BJ (cell line): ENCODE measurements around the gene DIAPH3. TPM values are rescaled to one million over a fixed set of nuclear protein-coding genes. Genes with fewer than 3 reads are reported as not detected.

Experiments used
- CTCF ChIA-PET: fragments of 350-600 bp; formaldehyde crosslinking; extraction: SDS; loops from one replicate; lab custom pipeline; 2021; ENCODE audit warnings: antibody characterized with exemption, inconsistent platforms; lab: Yijun Ruan, JAX
- POLR2A ChIA-PET: fragments of 300-600 bp; sonication (Branson Sonifier 250); formaldehyde crosslinking; extraction: SDS; loops from one replicate; lab custom pipeline; 2021; ENCODE audit warnings: antibody characterized with exemption; lab: Charles Lee
- DNase-seq: peaks from one replicate; pipeline ENCODE4 v3.0.0-alpha.2; 2011; ENCODE audit warnings: low read depth
- H3K27me3 ChIP-seq: 2 replicates; pipeline ENCODE4 v1.6.0; 2011; ENCODE audit warnings: low read length; ENCODE audit not compliant: control insufficient read depth, insufficient read depth
- H3K36me3 ChIP-seq: 2 replicates; pipeline ENCODE4 v1.5.1; 2011; ENCODE audit warnings: low read length; ENCODE audit not compliant: control insufficient read depth, insufficient read depth
- H3K4me3 ChIP-seq: 2 replicates; pipeline ENCODE4 v1.5.1; 2011; ENCODE audit warnings: low read depth, mild to moderate bottlenecking, control low read depth, low read length
- polyA plus RNA-seq: library from polyadenylated mRNA; depleted of rRNA; stranded (reverse); fragments of >200 nt; gene quantifications from 2 replicates; pipeline ENCODE4 v1.2.3, GENCODE V29; 2011
- TF ChIP-seq, protein P1 (sequence below): IDR thresholded peaks from 2 replicates; pipeline ENCODE4 v1.5.1; 2011; ENCODE audit warnings: low read depth, mild to moderate bottlenecking, control low read depth, inconsistent platforms, low read length, moderate library complexity; ENCODE audit not compliant: insufficient read depth

Gene DIAPH3
- polyA plus RNA-seq, 1 experiment = 8.5 TPM

DNA sequence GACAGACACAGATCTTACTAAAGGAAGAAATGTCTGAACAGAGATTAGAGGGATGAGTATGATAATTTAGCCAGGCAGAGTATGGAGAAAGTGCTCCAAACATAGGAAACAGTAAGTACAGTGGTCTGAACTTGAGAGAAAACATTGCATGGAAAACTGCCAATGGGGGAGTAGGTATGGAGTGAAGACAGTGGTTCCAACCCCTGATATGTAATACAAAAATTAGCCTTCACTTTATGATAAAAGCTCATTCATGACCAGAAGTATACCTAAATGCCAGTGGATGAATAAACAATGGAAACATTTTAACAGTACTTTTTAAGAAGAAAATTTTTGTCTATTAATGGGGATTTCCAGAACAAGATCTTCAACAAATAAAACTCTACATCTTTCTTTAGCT lies 334.0 kb downstream of the DIAPH3 start:
- Histone ChIP-seq H3K4me3 (no peak overlapping the region), H3K27me3 (no peaks in the 10 kb centered on the region), H3K36me3 (no peaks in the 10 kb centered on the region)
- TF ChIP-seq, protein P1, sequence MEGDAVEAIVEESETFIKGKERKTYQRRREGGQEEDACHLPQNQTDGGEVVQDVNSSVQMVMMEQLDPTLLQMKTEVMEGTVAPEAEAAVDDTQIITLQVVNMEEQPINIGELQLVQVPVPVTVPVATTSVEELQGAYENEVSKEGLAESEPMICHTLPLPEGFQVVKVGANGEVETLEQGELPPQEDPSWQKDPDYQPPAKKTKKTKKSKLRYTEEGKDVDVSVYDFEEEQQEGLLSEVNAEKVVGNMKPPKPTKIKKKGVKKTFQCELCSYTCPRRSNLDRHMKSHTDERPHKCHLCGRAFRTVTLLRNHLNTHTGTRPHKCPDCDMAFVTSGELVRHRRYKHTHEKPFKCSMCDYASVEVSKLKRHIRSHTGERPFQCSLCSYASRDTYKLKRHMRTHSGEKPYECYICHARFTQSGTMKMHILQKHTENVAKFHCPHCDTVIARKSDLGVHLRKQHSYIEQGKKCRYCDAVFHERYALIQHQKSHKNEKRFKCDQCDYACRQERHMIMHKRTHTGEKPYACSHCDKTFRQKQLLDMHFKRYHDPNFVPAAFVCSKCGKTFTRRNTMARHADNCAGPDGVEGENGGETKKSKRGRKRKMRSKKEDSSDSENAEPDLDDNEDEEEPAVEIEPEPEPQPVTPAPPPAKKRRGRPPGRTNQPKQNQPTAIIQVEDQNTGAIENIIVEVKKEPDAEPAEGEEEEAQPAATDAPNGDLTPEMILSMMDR = no peak
- no peak for DNase-seq
- CTCF ChIA-PET = no interaction called here
- POLR2A ChIA-PET = no interaction called here

DNA sequence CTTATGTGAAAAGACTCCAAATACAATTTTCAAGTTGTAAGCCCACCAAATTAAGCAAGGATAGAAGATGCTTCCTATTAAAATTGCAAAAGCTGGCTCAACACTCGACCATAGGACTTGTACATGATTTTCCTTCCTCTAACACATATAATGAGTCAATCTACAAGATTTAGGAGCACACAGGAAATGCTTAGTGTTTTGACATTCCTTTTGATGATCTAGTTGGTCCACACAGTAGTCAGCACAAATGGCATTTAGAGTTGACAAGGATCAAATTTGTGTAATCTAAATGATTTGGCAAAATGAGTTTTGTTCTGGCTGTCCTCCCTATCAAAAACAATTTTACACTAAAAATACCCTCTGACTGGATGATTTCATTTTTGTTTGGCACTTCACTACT lies 340.2 kb downstream of the DIAPH3 start:
- ChIA-PET CTCF (interaction anchor here (0.7 kb wide), 1 partner anchor 9 kb away, joined by 4 read pairs; no protein-coding TSS in a partner anchor), POLR2A (no interaction called here)
- no peaks in the 10 kb centered on the region for H3K36me3 ChIP-seq
- H3K4me3 ChIP-seq = no peak overlapping the region
- no peak for DNase-seq
- TF ChIP-seq, protein P1 = no peak
- H3K27me3 ChIP-seq = no peaks in the 10 kb centered on the region

DNA sequence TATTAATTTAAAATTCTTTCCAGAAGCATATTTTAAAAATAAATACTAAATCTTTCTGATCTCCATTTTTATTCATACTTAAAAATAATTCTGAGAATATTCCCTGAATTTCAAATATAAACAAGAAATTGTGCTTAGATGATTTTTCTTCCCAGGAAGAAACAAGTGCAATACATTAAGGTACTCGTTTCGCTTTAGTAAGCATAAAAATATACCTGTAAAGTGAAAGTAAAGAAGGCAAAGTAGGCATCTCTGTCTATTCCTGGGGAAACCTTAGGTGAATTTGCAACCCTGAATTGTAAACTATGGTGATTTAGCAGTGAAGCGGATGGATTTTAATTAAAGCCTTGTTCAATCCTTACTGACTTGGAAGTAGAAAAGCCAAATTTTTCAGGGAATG lies 354.2 kb downstream of the DIAPH3 start:
- TF ChIP-seq, protein P1 = no peak
- Histone ChIP-seq H3K36me3 (no peaks in the 10 kb centered on the region), H3K27me3 (no peaks in the 10 kb centered on the region), H3K4me3 (no peak overlapping the region)
- CTCF ChIA-PET = no interaction called here
- POLR2A ChIA-PET = no interaction called here
- DNase-seq = no peak

DNA sequence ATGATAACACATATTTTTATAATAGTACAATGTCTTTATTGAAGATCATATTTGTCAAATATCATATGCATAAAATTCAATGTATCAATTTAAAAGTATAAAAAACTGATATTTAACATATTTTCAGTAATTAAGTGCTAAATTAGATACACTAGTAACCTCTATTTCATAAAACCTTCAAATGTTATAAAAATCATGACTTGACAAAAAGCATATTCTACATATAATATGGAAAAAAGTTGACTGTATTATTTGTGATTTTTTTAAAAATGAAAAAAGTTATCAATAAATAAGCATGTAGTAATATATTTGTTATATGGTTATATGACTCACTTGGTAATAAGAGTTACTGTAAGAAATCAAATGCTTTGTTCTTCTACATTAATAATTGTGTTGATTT lies 356.9 kb downstream of the DIAPH3 start:
- no peak overlapping the region for H3K4me3 ChIP-seq
- H3K27me3 ChIP-seq = no peaks in the 10 kb centered on the region
- TF ChIP-seq, protein P1 = no peak
- DNase-seq = no peak
- CTCF ChIA-PET = interaction anchor here (0.9 kb wide), 1 partner anchor 15 kb away, joined by 3 read pairs; no protein-coding TSS in a partner anchor
- POLR2A ChIA-PET = no interaction called here
- H3K36me3 ChIP-seq = no peaks in the 10 kb centered on the region

DNA sequence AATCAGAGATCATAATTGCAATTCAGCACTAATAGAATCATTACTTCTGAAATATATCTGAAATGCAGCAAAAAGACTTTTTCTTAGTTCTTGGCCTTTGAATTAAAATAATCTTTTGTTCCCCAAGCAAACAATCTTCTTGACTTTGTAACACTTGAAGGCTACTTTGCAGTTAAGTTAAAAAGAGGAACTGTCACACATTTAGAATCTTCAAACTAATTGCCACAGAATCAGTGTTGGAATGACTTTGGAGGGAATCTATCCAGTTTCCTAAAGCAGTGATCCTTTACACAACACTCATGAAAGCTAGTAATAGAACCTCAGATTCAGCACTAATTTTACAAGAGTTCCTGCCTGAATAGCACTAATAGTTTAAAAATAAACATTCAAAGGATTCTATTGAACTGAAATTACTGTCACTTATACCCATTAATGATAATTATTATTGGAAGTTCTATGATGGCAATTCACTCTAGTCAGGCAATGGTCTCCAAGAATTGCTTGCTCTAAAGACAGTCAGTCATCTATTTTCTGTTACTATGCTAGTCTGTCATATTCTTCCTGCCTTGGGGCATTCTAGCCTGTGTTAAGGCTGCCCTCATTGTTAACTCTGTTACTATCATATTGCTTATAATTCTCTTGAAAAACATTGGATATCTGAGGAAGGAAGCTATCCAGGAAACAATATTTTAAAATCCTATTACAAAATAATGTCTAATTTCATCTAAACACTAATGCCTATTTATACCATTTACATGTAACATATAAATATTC lies 362.4 kb downstream of the DIAPH3 start:
- POLR2A ChIA-PET = no interaction called here
- DNase-seq = no peak
- TF ChIP-seq, protein P1 = no peak
- H3K36me3 ChIP-seq = no peaks in the 10 kb centered on the region
- H3K4me3 ChIP-seq = no peak overlapping the region
- no peaks in the 10 kb centered on the region for H3K27me3 ChIP-seq
- CTCF ChIA-PET = no interaction called here
